Measurements from ENCODE around the gene PPIL6.

GRCh38 chr6:109389650-109390274, 50.7 kb downstream of the PPIL6 start:
- TF ChIP-seq CTCF (IDR thresholded peaks at IDR 0.05) (no peak), EP300 (IDR thresholded peaks at IDR 0.05) (no peak), POLR2A (IDR thresholded peaks at IDR 0.05) (no peak)

Measured in tibial nerve (tissue), 4 donors.